Measurements from ENCODE around the gene DBNDD1. TPM values are rescaled to one million over a fixed set of nuclear protein-coding genes. Genes with fewer than 3 reads are reported as not detected.

Gene DBNDD1
- total RNA-seq, 1 experiment from 2014 or later = 60.2 TPM

DNA sequence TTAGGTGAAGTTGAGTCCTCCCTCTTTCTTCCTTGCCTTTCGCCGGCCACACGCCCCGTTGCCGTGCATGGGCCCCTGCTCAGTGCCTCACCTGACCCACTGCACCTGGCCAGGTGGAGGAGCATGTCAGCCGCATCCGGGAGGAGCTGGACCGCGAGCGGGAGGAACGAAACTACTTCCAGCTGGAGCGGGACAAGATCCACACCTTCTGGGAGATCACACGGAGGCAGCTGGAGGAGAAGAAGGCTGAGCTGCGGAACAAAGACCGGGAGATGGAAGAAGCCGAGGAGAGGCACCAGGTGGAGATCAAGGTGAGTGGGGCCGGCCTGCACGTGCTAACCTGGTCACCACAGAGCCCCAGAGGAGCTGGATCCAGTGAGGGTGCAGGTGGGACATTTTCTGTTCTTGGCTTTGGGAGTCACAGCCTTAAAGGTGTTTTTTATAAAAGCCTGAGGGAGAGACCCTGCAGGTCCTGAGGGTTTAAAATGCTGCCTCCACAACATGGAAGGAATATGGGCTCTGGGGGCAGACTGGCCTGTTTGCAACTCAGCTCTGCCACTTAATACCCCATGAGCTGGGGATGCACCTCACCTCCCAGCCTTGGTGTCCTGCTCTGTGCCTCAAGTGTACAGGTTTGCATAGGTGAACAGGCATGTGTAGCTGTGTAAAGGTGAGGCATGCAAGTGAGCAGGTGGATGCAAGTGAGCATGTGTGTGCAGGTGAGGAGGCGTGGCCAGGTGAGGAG, 12.1 kb upstream of the DBNDD1 start (continued):
- no peak for TF ChIP-seq EZH2 (IDR thresholded peaks at IDR 0.05)

DNA sequence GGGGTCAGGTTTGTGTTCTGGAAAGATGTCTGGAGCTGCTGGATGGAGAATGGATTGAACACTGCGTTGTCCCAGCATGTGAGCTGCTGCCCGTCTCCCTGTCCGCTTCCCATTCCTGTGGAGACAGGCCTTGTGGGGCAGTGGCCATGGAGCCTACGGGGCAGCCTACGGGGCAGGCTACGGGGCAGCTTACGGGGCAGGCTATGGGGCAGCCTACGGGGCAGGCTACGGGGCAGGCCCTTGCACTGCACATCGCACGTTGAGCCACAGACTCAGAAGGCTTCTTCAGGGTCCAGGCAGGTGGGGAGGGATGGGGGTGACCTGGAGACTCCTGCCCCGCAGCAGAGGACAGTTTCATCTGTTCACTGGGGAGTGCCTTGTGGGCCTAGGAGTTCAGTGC, 9.7 kb upstream of the DBNDD1 start:
- Histone ChIP-seq H3K4me3 (replicated peaks in 1 of 2; ENCODE audit: low read depth in 1 of 2, low read length in 2 of 2) (no peak overlapping the region), H3K9me2 (ENCODE audit: insufficient read depth) (no peaks in the 10 kb centered on the region), H3K79me2 (ENCODE audit: insufficient read depth, low read length) (peaks cover 35% of the 10 kb centered on the region), H3K27ac (ENCODE audit: low read depth, low read length) (no peak overlapping the region), H2AFZ (ENCODE audit: low read depth, low read length, poor library complexity, severe bottlenecking) (no peak overlapping the region), H4K20me1 (ENCODE audit: insufficient read depth) (no peaks in the 10 kb centered on the region), H3K4me2 (ENCODE audit: low read length) (no peak overlapping the region), H3K9me3 (ENCODE audit: control insufficient read depth in 1 of 2, insufficient read depth in 1 of 2, low read depth in 1 of 2, low read length in 2 of 2) (no peaks in the 10 kb centered on the region; a peak in 1 of 4 replicates), H3K4me1 (ENCODE audit: control insufficient read depth in 1 of 2, insufficient read depth in 2 of 2, low read length in 2 of 2) (0 out of 4 replicates have a peak, but pooled peaks cover 0 to 3% of the 10 kb centered on the region in 2 experiments), H3K9ac (ENCODE audit: low read length) (no peak overlapping the region), H3K27me3 (ENCODE audit: insufficient read depth, low read length) (no peaks in the 10 kb centered on the region), H3K36me3 (ENCODE audit: control insufficient read depth in 1 of 2, insufficient read depth in 2 of 2, low read length in 2 of 2) (peaks cover 27 to 40% of the 10 kb centered on the region in 2 experiments)
- BruUV-seq (replicated peaks) = no TSS peak
- POLR2A ChIA-PET = no interaction called here
- TF ChIP-seq JUND (IDR thresholded peaks at IDR 0.05) (no peak), ZNF274 (IDR thresholded peaks at IDR 0.05; ENCODE audit: low read depth, low read length) (no peak), REST (IDR thresholded peaks at IDR 0.05; ENCODE audit: low read depth) (no peak), EGR1 (IDR thresholded peaks at IDR 0.05; ENCODE audit: low read depth) (no peak), POLR2A (IDR thresholded peaks at IDR 0.05; ENCODE audit: borderline replicate concordance, extremely low read depth, insufficient read depth, insufficient read length) (no peak), CEBPB (IDR thresholded peaks at IDR 0.05; ENCODE audit: low read depth) (no peak)
- TF ChIP-seq, protein P1, sequence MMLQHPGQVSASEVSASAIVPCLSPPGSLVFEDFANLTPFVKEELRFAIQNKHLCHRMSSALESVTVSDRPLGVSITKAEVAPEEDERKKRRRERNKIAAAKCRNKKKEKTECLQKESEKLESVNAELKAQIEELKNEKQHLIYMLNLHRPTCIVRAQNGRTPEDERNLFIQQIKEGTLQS (IDR thresholded peaks at IDR 0.05) = no peak
- TF ChIP-seq, protein P2, sequence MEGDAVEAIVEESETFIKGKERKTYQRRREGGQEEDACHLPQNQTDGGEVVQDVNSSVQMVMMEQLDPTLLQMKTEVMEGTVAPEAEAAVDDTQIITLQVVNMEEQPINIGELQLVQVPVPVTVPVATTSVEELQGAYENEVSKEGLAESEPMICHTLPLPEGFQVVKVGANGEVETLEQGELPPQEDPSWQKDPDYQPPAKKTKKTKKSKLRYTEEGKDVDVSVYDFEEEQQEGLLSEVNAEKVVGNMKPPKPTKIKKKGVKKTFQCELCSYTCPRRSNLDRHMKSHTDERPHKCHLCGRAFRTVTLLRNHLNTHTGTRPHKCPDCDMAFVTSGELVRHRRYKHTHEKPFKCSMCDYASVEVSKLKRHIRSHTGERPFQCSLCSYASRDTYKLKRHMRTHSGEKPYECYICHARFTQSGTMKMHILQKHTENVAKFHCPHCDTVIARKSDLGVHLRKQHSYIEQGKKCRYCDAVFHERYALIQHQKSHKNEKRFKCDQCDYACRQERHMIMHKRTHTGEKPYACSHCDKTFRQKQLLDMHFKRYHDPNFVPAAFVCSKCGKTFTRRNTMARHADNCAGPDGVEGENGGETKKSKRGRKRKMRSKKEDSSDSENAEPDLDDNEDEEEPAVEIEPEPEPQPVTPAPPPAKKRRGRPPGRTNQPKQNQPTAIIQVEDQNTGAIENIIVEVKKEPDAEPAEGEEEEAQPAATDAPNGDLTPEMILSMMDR (IDR thresholded peaks at IDR 0.05 in 2 of 3, conservative IDR thresholded peaks at IDR 0.05 in 1 of 3; ENCODE audit: borderline replicate concordance in 1 of 3, insufficient read depth in 1 of 3, low read depth in 2 of 3, low read length in 2 of 3) = no peak
- TF ChIP-seq, protein P3, sequence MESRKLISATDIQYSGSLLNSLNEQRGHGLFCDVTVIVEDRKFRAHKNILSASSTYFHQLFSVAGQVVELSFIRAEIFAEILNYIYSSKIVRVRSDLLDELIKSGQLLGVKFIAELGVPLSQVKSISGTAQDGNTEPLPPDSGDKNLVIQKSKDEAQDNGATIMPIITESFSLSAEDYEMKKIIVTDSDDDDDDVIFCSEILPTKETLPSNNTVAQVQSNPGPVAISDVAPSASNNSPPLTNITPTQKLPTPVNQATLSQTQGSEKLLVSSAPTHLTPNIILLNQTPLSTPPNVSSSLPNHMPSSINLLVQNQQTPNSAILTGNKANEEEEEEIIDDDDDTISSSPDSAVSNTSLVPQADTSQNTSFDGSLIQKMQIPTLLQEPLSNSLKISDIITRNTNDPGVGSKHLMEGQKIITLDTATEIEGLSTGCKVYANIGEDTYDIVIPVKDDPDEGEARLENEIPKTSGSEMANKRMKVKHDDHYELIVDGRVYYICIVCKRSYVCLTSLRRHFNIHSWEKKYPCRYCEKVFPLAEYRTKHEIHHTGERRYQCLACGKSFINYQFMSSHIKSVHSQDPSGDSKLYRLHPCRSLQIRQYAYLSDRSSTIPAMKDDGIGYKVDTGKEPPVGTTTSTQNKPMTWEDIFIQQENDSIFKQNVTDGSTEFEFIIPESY (IDR thresholded peaks at IDR 0.05; ENCODE audit: extremely low read depth, insufficient replicate concordance, low read length) = no peak
- intact Hi-C loops (cut with micrococcal nuclease) = no loop called here
- RAD21 ChIA-PET (ENCODE audit: low non-redundant PET in 1 of 2, low total read pairs in 2 of 2, uncharacterized antibody in 2 of 2, unreplicated experiment in 2 of 2) = no interaction called here
- DNase-seq (ENCODE audit: low read depth, low spot score) = no peak
- CTCF ChIA-PET = no interaction called here
- ATAC-seq = no peak
